ENCODE measurements around the gene NOP58. TPM values are rescaled to one million over a fixed set of nuclear protein-coding genes. Genes with fewer than 3 reads are reported as not detected.

The NOP58 gene
- total and polyA plus RNA-seq, 2 of the 8 experiments (the other 6 are each of a cell fraction or from before 2014, with no cell fraction given), result 41.5 to 133 TPM

GRCh38 chr2:202265467-202266277 is at the start of gene NOP58 (continued):
- TF ChIP-seq BRCA1 (IDR thresholded peaks at IDR 0.05; ENCODE audit: low read depth, low read length) (peak; percentile 67), HDAC2 (IDR thresholded peaks at IDR 0.05; ENCODE audit: borderline replicate concordance in 1 of 2, low read depth in 2 of 2, low read length in 2 of 2) (0 out of 4 replicates have a peak, but pooled peaks of 1 of the 2 experiments have one; percentile 44), CBX5 (IDR thresholded peaks at IDR 0.05; ENCODE audit: low read depth, low read length) (no peak), JUND (IDR thresholded peaks at IDR 0.05; ENCODE audit: low read length) (no peak; the same call in 1 of the 2 replicates), KDM1A (IDR thresholded peaks at IDR 0.05; ENCODE audit: borderline replicate concordance, low read length) (no peak), SUZ12 (IDR thresholded peaks at IDR 0.05; ENCODE audit: low read length) (no peak), JUN (IDR thresholded peaks at IDR 0.05; ENCODE audit: low read depth, low read length) (no peak), KDM4A (IDR thresholded peaks at IDR 0.05; ENCODE audit: low read depth, low read length, severe bottlenecking) (peak; percentile 55), SIN3A (conservative IDR thresholded peaks at IDR 0.05 in 1 of 2, IDR thresholded peaks at IDR 0.05 in 1 of 2; ENCODE audit: low read depth in 1 of 2, low read length in 2 of 2) (peak; percentile 51 to 66; a peak in 2 of 4 replicates), EP300 (IDR thresholded peaks at IDR 0.05; ENCODE audit: borderline replicate concordance in 1 of 2, low read depth in 2 of 2, low read length in 2 of 2) (no peak), EGR1 (IDR thresholded peaks at IDR 0.05; ENCODE audit: borderline replicate concordance, low read depth, low read length) (no peak), POLR2AphosphoS5 (IDR thresholded peaks at IDR 0.05; ENCODE audit: low read depth, low read length) (peak; percentile 99)

Data from H1 (cell line).